DMS 273 (cell line): ENCODE data around the gene MAN2B1.
"Not testable (repeated sequence)": the region's sequence is repeated elsewhere in the genome, so short reads cannot be mapped to it uniquely, and the experiment has no call there.

Experiments
- DNase-seq: peaks from one replicate; lab custom pipeline; 2025; ENCODE audit not compliant: unreplicated experiment; lab: John Stamatoyannopoulos, UW

Gene MAN2B1

GRCh38 chr19:12666265-12667048 is at the start of gene MAN2B1, which contains the start of gene WDR83:
MAN2B1 (minus strand) TSS chr19:12666742; CDS start chr19:12666701, 41 bp downstream.
WDR83 (plus strand) TSS chr19:12666807; CDS start chr19:12669791, 2,984 bp downstream.
- DNase-seq: peak; percentile 89

GRCh38 chr19:12715929-12716328 is 49.4 kb upstream of the MAN2B1 start:
- no peak for DNase-seq

- no peak for DNase-seq
These were observed 48.6 kb upstream of the MAN2B1 start for GRCh38 chr19:12715102-12715501.

- not testable (repeated sequence) for DNase-seq
These were observed 46.8 kb upstream of the MAN2B1 start for GRCh38 chr19:12713304-12713703.

- not testable (repeated sequence) for DNase-seq
These were observed 45.5 kb upstream of the MAN2B1 start for GRCh38 chr19:12712077-12712476.

GRCh38 chr19:12711187-12711586 is 44.6 kb upstream of the MAN2B1 start:
- DNase-seq: no peak

GRCh38 chr19:12708641-12709040 is 42.1 kb upstream of the MAN2B1 start:
- DNase-seq: no peak

- no peak for DNase-seq
These were observed 39.8 kb upstream of the MAN2B1 start for GRCh38 chr19:12706332-12706718.

GRCh38 chr19:12705654-12706331 is 39.3 kb upstream of the MAN2B1 start:
- no peak for DNase-seq

GRCh38 chr19:12705169-12705568 is 38.6 kb upstream of the MAN2B1 start:
- DNase-seq: no peak

- peak; percentile 89 for DNase-seq
These were observed 36.5 kb upstream of the MAN2B1 start for GRCh38 chr19:12703046-12703445.

GRCh38 chr19:12701596-12702282 is 35.2 kb upstream of the MAN2B1 start:
- DNase-seq: peak; percentile 40

- DNase-seq: no peak
These were observed 31.6 kb upstream of the MAN2B1 start for GRCh38 chr19:12698138-12698537.

- not testable (repeated sequence) for DNase-seq
These were observed 30.9 kb upstream of the MAN2B1 start for GRCh38 chr19:12697425-12697824.

GRCh38 chr19:12696366-12697335 is 30.1 kb upstream of the MAN2B1 start, which contains the start of gene FBXW9:
FBXW9 (minus strand) TSS chr19:12696631; CDS start chr19:12696581, 50 bp downstream.
- peak; percentile 98 for DNase-seq

GRCh38 chr19:12695997-12696365 is 29.4 kb upstream of the MAN2B1 start:
- no peak for DNase-seq

GRCh38 chr19:12695514-12695913 is 29.0 kb upstream of the MAN2B1 start:
- no peak for DNase-seq

- no peak for DNase-seq
These were observed 28.6 kb upstream of the MAN2B1 start for GRCh38 chr19:12695096-12695495.

GRCh38 chr19:12694641-12695040 is 28.1 kb upstream of the MAN2B1 start:
- no peak for DNase-seq

GRCh38 chr19:12692960-12693359 is 26.4 kb upstream of the MAN2B1 start:
- DNase-seq: no peak
